ENCODE data around the gene SLC38A10. TPM values are rescaled to one million over a fixed set of nuclear protein-coding genes. Genes with fewer than 3 reads are reported as not detected.

The SLC38A10 gene
- total RNA-seq, 4 donors from 2014 or later: 126 to 206 (median 169) TPM

DNA sequence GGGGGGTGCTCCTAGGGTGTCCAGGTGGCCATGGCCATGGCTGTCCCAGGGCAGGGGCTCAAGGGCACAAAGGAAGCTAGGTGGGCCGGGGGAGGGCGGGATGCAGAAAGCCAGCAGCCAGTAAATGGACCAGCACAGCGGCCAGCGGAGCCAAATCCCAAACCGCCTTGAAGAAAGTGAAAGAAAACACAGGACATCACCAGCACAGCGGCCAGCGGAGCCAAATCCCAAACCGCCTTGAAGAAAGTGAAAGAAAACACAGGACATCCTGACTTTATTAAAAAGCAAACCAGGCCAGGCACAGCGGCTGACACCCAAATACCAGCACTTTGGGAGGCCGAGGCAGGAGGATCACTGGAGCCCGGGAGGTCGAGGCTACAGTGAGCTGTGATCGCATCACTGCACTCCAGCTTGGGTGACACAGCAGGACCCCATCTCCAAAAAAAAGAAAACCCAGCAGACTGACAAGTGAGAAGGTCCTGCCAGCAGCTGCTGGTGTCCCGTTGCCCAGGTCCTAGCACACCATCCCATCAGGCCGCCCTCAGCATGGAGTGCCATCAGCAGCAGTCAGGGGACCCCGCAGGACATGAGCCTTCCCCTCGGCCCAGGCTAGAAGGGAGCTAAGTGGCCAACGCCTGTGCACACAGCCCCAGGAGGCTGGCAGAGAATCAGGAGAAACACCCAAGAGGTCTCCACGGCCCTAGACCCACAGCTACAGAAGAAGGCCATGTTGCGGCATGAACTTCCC is 17.0 kb downstream of the SLC38A10 start:
- H3K9me3 ChIP-seq: no peaks in the 10 kb centered on the region
- no peak overlapping the region for H3K4me3 ChIP-seq
- H3K27me3 ChIP-seq: no peaks in the 10 kb centered on the region
- H3K27ac ChIP-seq: peak overlapping the region in 2 of 4 donors; percentile 42 to 67
- H3K36me3 ChIP-seq: peaks cover 0 to 85% (median 0%) of the 10 kb centered on the region in 3 donors
- H3K4me1 ChIP-seq: peaks cover 0 to 12% (median 0%) of the 10 kb centered on the region in 4 donors
- TF ChIP-seq, protein P1, sequence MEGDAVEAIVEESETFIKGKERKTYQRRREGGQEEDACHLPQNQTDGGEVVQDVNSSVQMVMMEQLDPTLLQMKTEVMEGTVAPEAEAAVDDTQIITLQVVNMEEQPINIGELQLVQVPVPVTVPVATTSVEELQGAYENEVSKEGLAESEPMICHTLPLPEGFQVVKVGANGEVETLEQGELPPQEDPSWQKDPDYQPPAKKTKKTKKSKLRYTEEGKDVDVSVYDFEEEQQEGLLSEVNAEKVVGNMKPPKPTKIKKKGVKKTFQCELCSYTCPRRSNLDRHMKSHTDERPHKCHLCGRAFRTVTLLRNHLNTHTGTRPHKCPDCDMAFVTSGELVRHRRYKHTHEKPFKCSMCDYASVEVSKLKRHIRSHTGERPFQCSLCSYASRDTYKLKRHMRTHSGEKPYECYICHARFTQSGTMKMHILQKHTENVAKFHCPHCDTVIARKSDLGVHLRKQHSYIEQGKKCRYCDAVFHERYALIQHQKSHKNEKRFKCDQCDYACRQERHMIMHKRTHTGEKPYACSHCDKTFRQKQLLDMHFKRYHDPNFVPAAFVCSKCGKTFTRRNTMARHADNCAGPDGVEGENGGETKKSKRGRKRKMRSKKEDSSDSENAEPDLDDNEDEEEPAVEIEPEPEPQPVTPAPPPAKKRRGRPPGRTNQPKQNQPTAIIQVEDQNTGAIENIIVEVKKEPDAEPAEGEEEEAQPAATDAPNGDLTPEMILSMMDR (IDR thresholded peaks at IDR 0.05): no peak
- no peak for TF ChIP-seq POLR2A (IDR thresholded peaks at IDR 0.05)
- no peak for DNase-seq

- H3K4me3 ChIP-seq: no peak overlapping the region
Observed at GRCh38 chr17:81277421-81277820, 17.7 kb downstream of the SLC38A10 start.

GRCh38 chr17:81276781-81277180 is 18.3 kb downstream of the SLC38A10 start:
- TF ChIP-seq POLR2A (IDR thresholded peaks at IDR 0.05): no peak
- TF ChIP-seq, protein P1 (IDR thresholded peaks at IDR 0.05): no peak
- no peak for DNase-seq
- H3K4me3 ChIP-seq: no peak overlapping the region
- H3K9me3 ChIP-seq: no peaks in the 10 kb centered on the region
- no peak overlapping the region for H3K27ac ChIP-seq
- H3K36me3 ChIP-seq: peaks cover 0 to 85% (median 0%) of the 10 kb centered on the region in 3 donors
- no peaks in the 10 kb centered on the region for H3K27me3 ChIP-seq
- peaks cover 0 to 12% (median 0%) of the 10 kb centered on the region in 4 donors for H3K4me1 ChIP-seq

More at GRCh38 chr17:81277421-81277820, 17.7 kb downstream of the SLC38A10 start:
- no peak for TF ChIP-seq POLR2A (IDR thresholded peaks at IDR 0.05)
- TF ChIP-seq, protein P1 (IDR thresholded peaks at IDR 0.05): no peak
- no peaks in the 10 kb centered on the region for H3K27me3 ChIP-seq
- DNase-seq: peak in 1 of 3 donors; percentile 64
- peaks cover 0 to 85% (median 0%) of the 10 kb centered on the region in 3 donors for H3K36me3 ChIP-seq
- peaks cover 0 to 12% (median 0%) of the 10 kb centered on the region in 4 donors for H3K4me1 ChIP-seq
- H3K9me3 ChIP-seq: no peaks in the 10 kb centered on the region
- peak overlapping the region in 3 of 4 donors; percentile 42 to 67 (median 43) for H3K27ac ChIP-seq

DNA sequence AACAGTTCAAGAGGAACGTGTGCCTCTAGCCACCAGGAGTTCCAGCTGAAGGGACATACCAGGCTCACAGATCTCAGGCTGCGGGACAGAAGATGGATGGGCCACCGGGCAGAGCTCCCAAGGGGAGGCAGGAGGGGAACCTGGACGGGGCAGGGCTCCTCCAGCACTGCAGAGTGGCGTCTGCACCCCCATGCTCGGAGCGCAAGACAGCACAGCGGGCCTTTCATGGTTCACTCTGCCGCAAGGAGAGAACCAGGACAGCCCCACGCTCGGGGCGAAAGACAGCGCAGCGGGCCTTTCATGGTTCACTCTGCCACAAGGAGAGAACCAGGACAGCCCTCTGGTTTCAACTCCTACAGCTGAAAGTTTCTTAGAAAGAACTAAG is 20.6 kb downstream of the SLC38A10 start:
- Histone ChIP-seq H3K4me1 (peaks cover 0 to 12% (median 0%) of the 10 kb centered on the region in 4 donors), H3K4me3 (no peak overlapping the region), H3K36me3 (peaks cover 0 to 87% (median 0%) of the 10 kb centered on the region in 3 donors), H3K27ac (no peak overlapping the region), H3K9me3 (no peaks in the 10 kb centered on the region), H3K27me3 (no peaks in the 10 kb centered on the region)
- no peak for TF ChIP-seq POLR2A (IDR thresholded peaks at IDR 0.05)
- TF ChIP-seq, protein P1 (IDR thresholded peaks at IDR 0.05): no peak
- no peak for DNase-seq

- TF ChIP-seq, protein P1 (IDR thresholded peaks at IDR 0.05): no peak
- no peak for TF ChIP-seq POLR2A (IDR thresholded peaks at IDR 0.05)
- peaks cover 0 to 12% (median 0%) of the 10 kb centered on the region in 4 donors for H3K4me1 ChIP-seq
- no peaks in the 10 kb centered on the region for H3K9me3 ChIP-seq
- no peak overlapping the region for H3K27ac ChIP-seq
- H3K36me3 ChIP-seq: peaks cover 0 to 85% (median 0%) of the 10 kb centered on the region in 3 donors
- no peak for DNase-seq
- H3K27me3 ChIP-seq: no peaks in the 10 kb centered on the region
- no peak overlapping the region for H3K4me3 ChIP-seq
Observed at GRCh38 chr17:81273698-81274470, 21.2 kb downstream of the SLC38A10 start.
